B cell (primary cell): ENCODE data around the gene TFF3. TPM values are rescaled to one million over a fixed set of nuclear protein-coding genes. Genes with fewer than 3 reads are reported as not detected.

ENCODE experiments used
- ATAC-seq: fragments of 200-7000 bp; cut with Tn5 transposase; one replicate; pipeline ENCODE4 v1.10.0; 2021; ENCODE audit warnings: low read depth, mild to moderate bottlenecking, moderate number of reproducible peaks, moderate library complexity
- CTCF ChIA-PET: fragments of 350-600 bp; sonication (Branson Sonifier 250); formaldehyde crosslinking; loops from one replicate; lab custom pipeline; 2021; ENCODE audit warnings: antibody characterized with exemption, inconsistent platforms; lab: Charles Lee
- POLR2A ChIA-PET: fragments of 350-600 bp; sonication (Branson Sonifier 250); formaldehyde crosslinking; loops from one replicate; lab custom pipeline; 2021; ENCODE audit warnings: antibody characterized with exemption; lab: Charles Lee
- DNase-seq: peaks from one replicate; pipeline ENCODE4 v3.0.0; 2013
- H2AFZ ChIP-seq: 2 replicates; pipeline ENCODE4 v1.6.1; 2012; ENCODE audit warnings: mild to moderate bottlenecking, low read depth, low read length; ENCODE audit not compliant: insufficient read depth, poor library complexity, severe bottlenecking
- H3K27ac ChIP-seq, 2 donors: 1 replicate in 1 of 2; 2 replicates in 1 of 2; pipeline ENCODE4 v1.5.1; 2012 to 2013; ENCODE audit warnings: low read length in 2 of 2, mild to moderate bottlenecking in 2 of 2, moderate library complexity in 1 of 2
- H3K27me3 ChIP-seq, 4 experiments: fragments of 200-600 bp in 1 of 4; sonication (generic) in 1 of 4; replicated peaks in 1 of 4; 1 replicate in 2 of 4; 2 replicates in 2 of 4; pipeline versions ENCODE4 v1.6.1 to v1.7.0; 2013 to 2016; ENCODE audit warnings: low read length in 3 of 4, mild to moderate bottlenecking in 2 of 4, mixed read lengths in 1 of 4, moderate library complexity in 1 of 4; ENCODE audit not compliant: insufficient read depth in 4 of 4, control insufficient read depth in 3 of 4; ENCODE audit errors: control extremely low read depth in 1 of 4
- H3K36me3 ChIP-seq, 2 experiments: replicated peaks in 1 of 2; 1 replicate in 1 of 2; 2 replicates in 1 of 2; pipeline versions ENCODE4 v1.6.1 to v1.7.1; 2013; ENCODE audit warnings: low read length in 1 of 2; ENCODE audit not compliant: insufficient read depth in 2 of 2, control insufficient read depth in 1 of 2; ENCODE audit errors: control extremely low read depth in 1 of 2, extremely low read depth in 1 of 2
- H3K4me1 ChIP-seq, 2 donors: fragments of 200-600 bp in 1 of 2; sonication (generic) in 1 of 2; 1 replicate in 1 of 2; 2 replicates in 1 of 2; pipeline versions ENCODE4 v1.5.1 to v1.6.1; 2013 to 2017; ENCODE audit warnings: low read length in 2 of 2; ENCODE audit not compliant: control insufficient read depth in 2 of 2, insufficient read depth in 2 of 2
- H3K4me2 ChIP-seq: replicated peaks from 2 replicates; pipeline ENCODE3; 2012; ENCODE audit warnings: mild to moderate bottlenecking, low read depth, low read length; ENCODE audit not compliant: poor library complexity, severe bottlenecking
- H3K4me3 ChIP-seq, 5 experiments: fragments of 200-600 bp in 1 of 5; sonication (generic) in 1 of 5; 1 replicate in 3 of 5; 2 replicates in 2 of 5; pipeline versions ENCODE4 v1.5.1 to v1.7.0; 2011 to 2016; ENCODE audit warnings: low read length in 4 of 5, mild to moderate bottlenecking in 4 of 5, low read depth in 2 of 5, control low read depth in 1 of 5, moderate library complexity in 1 of 5; ENCODE audit not compliant: insufficient read depth in 1 of 5; ENCODE audit errors: control extremely low read depth in 1 of 5, extremely low read depth in 1 of 5
- H3K79me2 ChIP-seq: fragments of 200-600 bp; sonication (generic); one replicate; pipeline ENCODE4 v1.6.0; 2016; ENCODE audit warnings: low read length; ENCODE audit not compliant: control insufficient read depth, insufficient read depth
- H3K9ac ChIP-seq: fragments of 200-600 bp; sonication (generic); 2 replicates; pipeline ENCODE4 v1.6.1; 2017; ENCODE audit warnings: mild to moderate bottlenecking, low read length, moderate library complexity
- H3K9me3 ChIP-seq, 3 donors: one replicate each; pipeline versions ENCODE4 v1.6.1 to v1.7.1; 2013; ENCODE audit warnings: low read length in 2 of 3; ENCODE audit not compliant: control insufficient read depth in 2 of 3, insufficient read depth in 1 of 3; ENCODE audit errors: control extremely low read depth in 1 of 3
- H4K20me1 ChIP-seq: 2 replicates; pipeline ENCODE4 v1.6.0; 2012; ENCODE audit warnings: mild to moderate bottlenecking, low read length; ENCODE audit not compliant: insufficient read depth, control insufficient read depth, poor library complexity, severe bottlenecking
- H3K27ac Mint-ChIP-seq: one replicate; pipeline ENCODE4 v1.8.0; 2021; ENCODE audit warnings: mixed read lengths
- H3K27me3 Mint-ChIP-seq: one replicate; pipeline ENCODE4 v1.8.0; 2021; ENCODE audit warnings: mixed read lengths
- H3K4me1 Mint-ChIP-seq: one replicate; pipeline ENCODE4 v1.8.0; 2021; ENCODE audit warnings: mixed read lengths
- H3K4me3 Mint-ChIP-seq: one replicate; pipeline ENCODE4 v1.8.0; 2021; ENCODE audit warnings: mixed read lengths
- H3K9me3 Mint-ChIP-seq: one replicate; pipeline ENCODE4 v1.8.0; 2022; ENCODE audit warnings: mixed read lengths; ENCODE audit not compliant: insufficient read depth
- CTCF ChIP-seq: fragments of 200-600 bp; IDR thresholded peaks from one replicate; pipeline ENCODE4 v1.8.0; 2022; ENCODE audit warnings: antibody characterized with exemption, mild to moderate bottlenecking
- EZH2 ChIP-seq: IDR thresholded peaks from 2 replicates; pipeline ENCODE4 v1.6.1; 2012; ENCODE audit warnings: borderline replicate concordance, low read depth, mild to moderate bottlenecking, moderate library complexity, low read length; ENCODE audit not compliant: insufficient read depth, poor library complexity, severe bottlenecking
- WGBS: methylation state at CpG from one replicate; pipeline ENCODE4 v1.1.5; 2013; ENCODE audit warnings: missing lambda C conversion rate; ENCODE audit not compliant: insufficient coverage; 5-methylcytosine and 5-hydroxymethylcytosine counted together
- intact Hi-C: fragments of 100-400 bp; cut with micrococcal nuclease; formaldehyde crosslinking; loops from one replicate; pipeline ENCODE4 v1.10.0; 2022
- polyA plus RNA-seq: library from polyadenylated mRNA; depleted of rRNA; stranded (reverse); fragments of >200 nt; gene quantifications from 2 replicates; pipeline ENCODE4 v1.2.3, GENCODE V29; 2012
- total RNA-seq, 2 donors: library from RNA; stranded (reverse); fragments of 120-200 nt in 1 of 2; gene quantifications; 1 replicate in 1 of 2; 2 replicates in 1 of 2; pipeline versions ENCODE4 v1.2.3 to v1.2.4, GENCODE V29; 2013 to 2022

TFF3 gene
- total and polyA plus RNA-seq, 2 donors (not counting 1 experiment from before 2014, with no cell fraction given), result not detected

- CTCF ChIA-PET, result interaction anchor here (0.6 to 4.8 kb wide), 7 partner anchors 11 to 398 kb away, joined by 3 to 29 read pairs (median 5); no protein-coding TSS in a partner anchor
- ATAC-seq (no peak), DNase-seq (no peak)
- Mint-ChIP-seq H3K27me3 (peaks cover 26% of the 10 kb centered on the region), H3K4me1 (peaks cover 5% of the 10 kb centered on the region), H3K9me3 (no peaks in the 10 kb centered on the region), H3K4me3 (no peak overlapping the region), H3K27ac (no peak overlapping the region)
- H3K4me3 ChIP-seq, result no peak overlapping the region
- no peaks in the 10 kb centered on the region for H3K79me2 ChIP-seq
- no peak for TF ChIP-seq CTCF
- no peak for TF ChIP-seq EZH2
- no peak overlapping the region for H2AFZ ChIP-seq
- 60% methylated on average over 11 of the region's 17 CpGs for WGBS
- peaks cover 0 to 42% (median 13%) of the 10 kb centered on the region in 4 experiments for H3K27me3 ChIP-seq
- peaks cover 0 to 3% (median 0%) of the 10 kb centered on the region in 3 donors for H3K9me3 ChIP-seq
- no peak overlapping the region for H3K9ac ChIP-seq
- peaks cover 7 to 14% of the 10 kb centered on the region in 2 donors for H3K4me1 ChIP-seq
- POLR2A ChIA-PET, result no interaction called here
- H3K36me3 ChIP-seq, result no peaks in the 10 kb centered on the region
- no peak overlapping the region for H3K27ac ChIP-seq
- H3K4me2 ChIP-seq, result no peak overlapping the region
- intact Hi-C loops, result no loop called here
- no peaks in the 10 kb centered on the region for H4K20me1 ChIP-seq
Measured at GRCh38 chr21:42308161-42308913, 6.9 kb downstream of the TFF3 start.

GRCh38 chr21:42307106-42307505 lies 8.1 kb downstream of the TFF3 start:
- Histone ChIP-seq H3K4me3 (no peak overlapping the region), H3K27me3 (peaks cover 0 to 42% (median 13%) of the 10 kb centered on the region in 4 experiments), H3K4me1 (peaks cover 7 to 14% of the 10 kb centered on the region in 2 donors), H3K9ac (no peak overlapping the region), H3K4me2 (no peak overlapping the region), H3K9me3 (peaks cover 0 to 3% (median 0%) of the 10 kb centered on the region in 3 donors), H2AFZ (no peak overlapping the region), H3K27ac (no peak overlapping the region), H3K36me3 (no peaks in the 10 kb centered on the region), H4K20me1 (no peaks in the 10 kb centered on the region), H3K79me2 (no peaks in the 10 kb centered on the region)
- DNase-seq (no peak), ATAC-seq (no peak)
- no peak for TF ChIP-seq EZH2
- no peak for TF ChIP-seq CTCF
- POLR2A ChIA-PET, result no interaction called here
- Mint-ChIP-seq H3K27me3 (peaks cover 26% of the 10 kb centered on the region), H3K9me3 (no peaks in the 10 kb centered on the region), H3K4me1 (peaks cover 8% of the 10 kb centered on the region), H3K4me3 (no peak overlapping the region), H3K27ac (no peak overlapping the region)
- intact Hi-C loops, result no loop called here
- WGBS, result 46% methylated on average over 5 of the region's 5 CpGs
- CTCF ChIA-PET, result interaction anchor here (0.6 kb wide), 1 partner anchor 38 kb away, joined by 3 read pairs; no protein-coding TSS in a partner anchor
